Adrenal gland (tissue), 5 donors: ENCODE results near the gene LINC01488.

ENCODE experiments used
- CTCF ChIP-seq, 6 experiments: fragments of 450-650 bp in 4 of 6; fragments of 200-600 bp in 2 of 6; sonication (generic) in 1 of 6; IDR thresholded peaks; 1 replicate in 5 of 6; 2 replicates in 1 of 6; pipeline versions ENCODE4 v1.5.1 to v1.8.0; 2016 to 2021; ENCODE audit warnings: antibody characterized with exemption in 6 of 6, mild to moderate bottlenecking in 2 of 6, moderate library complexity in 1 of 6
- POLR2A ChIP-seq, 2 donors: fragments of 450-650 bp; IDR thresholded peaks; one replicate each; pipeline ENCODE4 v1.6.1; 2017; ENCODE audit warnings: antibody characterized with exemption in 2 of 2, mild to moderate bottlenecking in 2 of 2, moderate library complexity in 1 of 2
- donor health status: DM: no; HTN: no; CAD: no.

DNA sequence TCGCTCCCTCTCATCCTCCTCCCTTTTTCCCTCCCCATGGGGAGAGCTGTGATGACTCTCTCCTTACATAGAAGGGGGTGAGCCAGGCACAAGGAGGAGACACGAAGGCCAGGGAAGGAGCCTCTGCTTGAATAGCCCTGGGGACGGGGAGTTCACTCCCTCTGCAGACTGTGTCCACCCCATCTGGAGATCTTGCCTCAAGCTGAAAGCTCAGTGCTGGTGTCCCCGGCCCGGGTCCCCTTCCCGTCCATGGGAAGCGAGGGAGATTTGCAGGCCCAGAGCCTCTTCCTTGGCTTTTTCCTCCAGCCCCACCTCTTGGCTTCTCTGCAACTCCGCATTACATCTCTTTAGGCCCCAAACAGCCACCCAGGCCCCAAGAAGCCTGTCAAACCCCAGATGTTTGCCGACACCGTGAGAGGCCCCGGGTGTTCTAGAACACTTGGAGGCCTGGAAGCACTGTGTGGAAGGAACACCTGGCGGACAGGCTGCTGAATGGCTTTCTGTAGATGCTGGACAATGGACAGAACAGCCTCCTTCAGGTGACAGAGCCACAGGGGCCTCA is 32.3 kb downstream of the LINC01488 start:
- no peak for TF ChIP-seq CTCF (IDR thresholded peaks at IDR 0.05)
- TF ChIP-seq POLR2A (IDR thresholded peaks at IDR 0.05), result no peak
